K562 (cell line): ENCODE results near the gene TRAF3IP3. TPM values are rescaled to one million over a fixed set of nuclear protein-coding genes. Genes with fewer than 3 reads are reported as not detected.

Source experiments
- BCL6 ChIP-seq: fragments of 250-450 bp; sonication (Bioruptor Pico); IDR thresholded peaks from 2 replicates; pipeline ENCODE4 v1.4.0; 2020
- KDM2B ChIP-seq: fragments of 250-450 bp; sonication (Bioruptor Pico); IDR thresholded peaks from 2 replicates; pipeline ENCODE4 v1.8.0; 2021; ENCODE audit warnings: mild to moderate bottlenecking, moderate library complexity
- NBN ChIP-seq: fragments of 450-650 bp; IDR thresholded peaks from 2 replicates; pipeline ENCODE4 v1.6.1; 2016; ENCODE audit warnings: low read depth, mild to moderate bottlenecking
- RBBP5 ChIP-seq: fragments of 200-600 bp; sonication (generic); IDR thresholded peaks from 2 replicates; pipeline ENCODE4 v1.6.1; 2012; ENCODE audit warnings: borderline replicate concordance, mild to moderate bottlenecking, low read length, control low read depth, inconsistent platforms; ENCODE audit not compliant: insufficient read depth, poor library complexity, severe bottlenecking
- TBP ChIP-seq: optimal IDR thresholded peaks from 2 replicates; pipeline ENCODE3; 2011; ENCODE audit warnings: low read depth, low read length, improper control_type of control experiment
- ZBED1 ChIP-seq: IDR thresholded peaks from 2 replicates; pipeline ENCODE4 v1.6.1; 2014
- ZKSCAN8 ChIP-seq: fragments of 200-800 bp; sonication (Bioruptor generic); IDR thresholded peaks from 2 replicates; pipeline ENCODE4 v1.6.1; 2016; ENCODE audit warnings: missing genetic modification characterization, missing compliant biosample characterization
- ZNF140 ChIP-seq: fragments of 250-450 bp; sonication (Bioruptor Pico); IDR thresholded peaks from 2 replicates; pipeline ENCODE4 v1.8.0; 2021; ENCODE audit warnings: moderate library complexity, mild to moderate bottlenecking, inconsistent platforms
- ZNF347 ChIP-seq: fragments of 450-650 bp; formaldehyde crosslinking; IDR thresholded peaks from 2 replicates; pipeline ENCODE4 v1.4.0; 2020; ENCODE audit warnings: low read depth, mild to moderate bottlenecking, moderate library complexity
- polyA plus RNA-seq, 8 experiments: library from polyadenylated mRNA; depleted of rRNA in 4 of 8; stranded (reverse) in 5 of 8; unstranded in 3 of 8; fragments of >200 nt; fragmentation: Nextera tagmentation in 2 of 8; fragmentation: Illumina TruSeq in 1 of 8; extraction: Ambion mirVana in 2 of 8; extraction: Trizol in 1 of 8; gene quantifications; 2 replicates each; pipeline versions ENCODE4 v1.2.1 to v1.2.3, GENCODE V29; 2011 to 2014; ENCODE audit warnings: inconsistent platforms in 1 of 8, missing spikeins in 1 of 8
- total RNA-seq, 7 experiments: library from RNA; depleted of rRNA in 6 of 7; stranded (reverse); fragments of >200 nt in 6 of 7; fragmentation: Illumina TruSeq in 2 of 7; extraction: Trizol in 2 of 7; gene quantifications; 2 replicates each; pipeline versions ENCODE4 v1.2.1 to v1.2.3, GENCODE V29; 2011 to 2021; ENCODE audit warnings: low replicate concordance in 1 of 7
- TF ChIP-seq, protein P1 (sequence below), 3 experiments: fragments of 200-800 bp in 1 of 3; fragments of 250-450 bp in 1 of 3; fragments of 450-650 bp in 1 of 3; sonication (Bioruptor Pico) in 1 of 3; sonication (Bioruptor generic) in 1 of 3; formaldehyde crosslinking in 1 of 3; IDR thresholded peaks; 2 replicates each; pipeline versions ENCODE4 v1.6.1 to v1.8.0; 2016 to 2022; ENCODE audit warnings: mild to moderate bottlenecking in 2 of 3, missing genetic modification characterization in 2 of 3, missing compliant biosample characterization in 1 of 3, moderate library complexity in 1 of 3
- TF ChIP-seq, protein P2 (sequence below): sonication (generic); formaldehyde crosslinking; IDR thresholded peaks from 2 replicates; pipeline ENCODE4 v1.8.1; 2023; ENCODE audit warnings: mild to moderate bottlenecking, missing genetic modification reagents
- TF ChIP-seq, protein P3 (sequence below): fragments of 200-800 bp; sonication (Bioruptor generic); IDR thresholded peaks from 2 replicates; pipeline ENCODE4 v1.6.1; 2017; ENCODE audit warnings: missing genetic modification characterization, missing compliant biosample characterization
- TF ChIP-seq, protein P4 (sequence below): sonication (generic); formaldehyde crosslinking; IDR thresholded peaks from 2 replicates; pipeline ENCODE4 v1.8.1; 2022; ENCODE audit warnings: missing genetic modification reagents
- TF ChIP-seq, protein P5 (sequence below): fragments of 450-650 bp; IDR thresholded peaks from 2 replicates; pipeline ENCODE4 v1.6.1; 2016; ENCODE audit warnings: antibody characterized with exemption
- TF ChIP-seq, protein P6 (sequence below): IDR thresholded peaks from 3 replicates; pipeline ENCODE4 v1.6.1; 2011; ENCODE audit warnings: borderline replicate concordance, mild to moderate bottlenecking; ENCODE audit not compliant: insufficient read length, insufficient read depth

Gene TRAF3IP3
- total and polyA plus RNA-seq, 9 of the 15 experiments (the other 6 are each of a cell fraction or from before 2014, with no cell fraction given), result 0.06 to 1.1 (median 0.31) TPM

DNA sequence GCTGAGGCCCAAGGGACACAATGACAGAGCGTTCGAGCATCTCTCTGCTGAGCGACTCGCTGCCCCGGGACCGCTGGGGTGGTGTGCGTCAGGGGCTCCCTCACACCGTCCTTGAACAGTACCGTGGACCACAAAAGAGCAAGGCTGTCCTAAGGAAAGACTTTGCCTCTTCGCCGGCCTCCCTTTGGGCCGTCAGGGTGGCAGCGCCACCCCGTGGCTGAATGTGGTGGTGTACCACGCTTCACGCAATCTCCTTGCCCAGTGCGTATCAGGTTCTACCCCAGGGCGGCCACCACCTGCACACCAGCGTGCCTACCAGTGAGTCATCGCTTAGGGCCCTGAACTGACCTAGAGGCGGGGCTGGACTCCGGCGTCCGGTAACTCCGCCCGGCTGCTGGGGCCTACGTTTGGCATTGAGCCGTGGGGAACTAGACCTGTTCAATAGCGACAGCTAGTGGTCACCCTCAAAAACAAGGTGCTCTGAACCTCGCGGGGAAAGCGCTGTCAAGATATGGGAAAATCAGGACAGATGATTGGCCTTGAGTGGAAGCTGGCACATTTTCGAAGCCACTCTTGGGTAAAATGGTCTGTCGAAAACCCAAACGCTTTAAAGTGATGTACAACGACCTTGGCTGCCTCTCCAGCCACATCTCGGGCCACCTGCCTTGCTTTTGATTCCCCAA, 8.1 kb upstream of the TRAF3IP3 start (continued):
- TF ChIP-seq, protein P1, sequence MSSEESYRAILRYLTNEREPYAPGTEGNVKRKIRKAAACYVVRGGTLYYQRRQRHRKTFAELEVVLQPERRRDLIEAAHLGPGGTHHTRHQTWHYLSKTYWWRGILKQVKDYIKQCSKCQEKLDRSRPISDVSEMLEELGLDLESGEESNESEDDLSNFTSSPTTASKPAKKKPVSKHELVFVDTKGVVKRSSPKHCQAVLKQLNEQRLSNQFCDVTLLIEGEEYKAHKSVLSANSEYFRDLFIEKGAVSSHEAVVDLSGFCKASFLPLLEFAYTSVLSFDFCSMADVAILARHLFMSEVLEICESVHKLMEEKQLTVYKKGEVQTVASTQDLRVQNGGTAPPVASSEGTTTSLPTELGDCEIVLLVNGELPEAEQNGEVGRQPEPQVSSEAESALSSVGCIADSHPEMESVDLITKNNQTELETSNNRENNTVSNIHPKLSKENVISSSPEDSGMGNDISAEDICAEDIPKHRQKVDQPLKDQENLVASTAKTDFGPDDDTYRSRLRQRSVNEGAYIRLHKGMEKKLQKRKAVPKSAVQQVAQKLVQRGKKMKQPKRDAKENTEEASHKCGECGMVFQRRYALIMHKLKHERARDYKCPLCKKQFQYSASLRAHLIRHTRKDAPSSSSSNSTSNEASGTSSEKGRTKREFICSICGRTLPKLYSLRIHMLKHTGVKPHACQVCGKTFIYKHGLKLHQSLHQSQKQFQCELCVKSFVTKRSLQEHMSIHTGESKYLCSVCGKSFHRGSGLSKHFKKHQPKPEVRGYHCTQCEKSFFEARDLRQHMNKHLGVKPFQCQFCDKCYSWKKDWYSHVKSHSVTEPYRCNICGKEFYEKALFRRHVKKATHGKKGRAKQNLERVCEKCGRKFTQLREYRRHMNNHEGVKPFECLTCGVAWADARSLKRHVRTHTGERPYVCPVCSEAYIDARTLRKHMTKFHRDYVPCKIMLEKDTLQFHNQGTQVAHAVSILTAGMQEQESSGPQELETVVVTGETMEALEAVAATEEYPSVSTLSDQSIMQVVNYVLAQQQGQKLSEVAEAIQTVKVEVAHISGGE (CRISPR knock-in tag; IDR thresholded peaks at IDR 0.05), result no peak
- TF ChIP-seq BCL6 (CRISPR knock-in tag), result no peak
- no peak for TF ChIP-seq ZNF347 (CRISPR knock-in tag)
- TF ChIP-seq, protein P2, sequence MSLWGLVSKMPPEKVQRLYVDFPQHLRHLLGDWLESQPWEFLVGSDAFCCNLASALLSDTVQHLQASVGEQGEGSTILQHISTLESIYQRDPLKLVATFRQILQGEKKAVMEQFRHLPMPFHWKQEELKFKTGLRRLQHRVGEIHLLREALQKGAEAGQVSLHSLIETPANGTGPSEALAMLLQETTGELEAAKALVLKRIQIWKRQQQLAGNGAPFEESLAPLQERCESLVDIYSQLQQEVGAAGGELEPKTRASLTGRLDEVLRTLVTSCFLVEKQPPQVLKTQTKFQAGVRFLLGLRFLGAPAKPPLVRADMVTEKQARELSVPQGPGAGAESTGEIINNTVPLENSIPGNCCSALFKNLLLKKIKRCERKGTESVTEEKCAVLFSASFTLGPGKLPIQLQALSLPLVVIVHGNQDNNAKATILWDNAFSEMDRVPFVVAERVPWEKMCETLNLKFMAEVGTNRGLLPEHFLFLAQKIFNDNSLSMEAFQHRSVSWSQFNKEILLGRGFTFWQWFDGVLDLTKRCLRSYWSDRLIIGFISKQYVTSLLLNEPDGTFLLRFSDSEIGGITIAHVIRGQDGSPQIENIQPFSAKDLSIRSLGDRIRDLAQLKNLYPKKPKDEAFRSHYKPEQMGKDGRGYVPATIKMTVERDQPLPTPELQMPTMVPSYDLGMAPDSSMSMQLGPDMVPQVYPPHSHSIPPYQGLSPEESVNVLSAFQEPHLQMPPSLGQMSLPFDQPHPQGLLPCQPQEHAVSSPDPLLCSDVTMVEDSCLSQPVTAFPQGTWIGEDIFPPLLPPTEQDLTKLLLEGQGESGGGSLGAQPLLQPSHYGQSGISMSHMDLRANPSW (CRISPR knock-in tag), result 0 out of 2 replicates have a peak, but pooled peaks have one; percentile 90
- TF ChIP-seq ZNF140 (CRISPR knock-in tag), result no peak
- TF ChIP-seq KDM2B, result no peak
- TF ChIP-seq, protein P3, sequence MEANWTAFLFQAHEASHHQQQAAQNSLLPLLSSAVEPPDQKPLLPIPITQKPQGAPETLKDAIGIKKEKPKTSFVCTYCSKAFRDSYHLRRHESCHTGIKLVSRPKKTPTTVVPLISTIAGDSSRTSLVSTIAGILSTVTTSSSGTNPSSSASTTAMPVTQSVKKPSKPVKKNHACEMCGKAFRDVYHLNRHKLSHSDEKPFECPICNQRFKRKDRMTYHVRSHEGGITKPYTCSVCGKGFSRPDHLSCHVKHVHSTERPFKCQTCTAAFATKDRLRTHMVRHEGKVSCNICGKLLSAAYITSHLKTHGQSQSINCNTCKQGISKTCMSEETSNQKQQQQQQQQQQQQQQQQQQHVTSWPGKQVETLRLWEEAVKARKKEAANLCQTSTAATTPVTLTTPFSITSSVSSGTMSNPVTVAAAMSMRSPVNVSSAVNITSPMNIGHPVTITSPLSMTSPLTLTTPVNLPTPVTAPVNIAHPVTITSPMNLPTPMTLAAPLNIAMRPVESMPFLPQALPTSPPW (CRISPR knock-in tag), result no peak
- TF ChIP-seq ZBED1, result no peak
- TF ChIP-seq, protein P4, sequence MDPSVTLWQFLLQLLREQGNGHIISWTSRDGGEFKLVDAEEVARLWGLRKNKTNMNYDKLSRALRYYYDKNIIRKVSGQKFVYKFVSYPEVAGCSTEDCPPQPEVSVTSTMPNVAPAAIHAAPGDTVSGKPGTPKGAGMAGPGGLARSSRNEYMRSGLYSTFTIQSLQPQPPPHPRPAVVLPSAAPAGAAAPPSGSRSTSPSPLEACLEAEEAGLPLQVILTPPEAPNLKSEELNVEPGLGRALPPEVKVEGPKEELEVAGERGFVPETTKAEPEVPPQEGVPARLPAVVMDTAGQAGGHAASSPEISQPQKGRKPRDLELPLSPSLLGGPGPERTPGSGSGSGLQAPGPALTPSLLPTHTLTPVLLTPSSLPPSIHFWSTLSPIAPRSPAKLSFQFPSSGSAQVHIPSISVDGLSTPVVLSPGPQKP (CRISPR knock-in tag), result no peak
- TF ChIP-seq, protein P5, sequence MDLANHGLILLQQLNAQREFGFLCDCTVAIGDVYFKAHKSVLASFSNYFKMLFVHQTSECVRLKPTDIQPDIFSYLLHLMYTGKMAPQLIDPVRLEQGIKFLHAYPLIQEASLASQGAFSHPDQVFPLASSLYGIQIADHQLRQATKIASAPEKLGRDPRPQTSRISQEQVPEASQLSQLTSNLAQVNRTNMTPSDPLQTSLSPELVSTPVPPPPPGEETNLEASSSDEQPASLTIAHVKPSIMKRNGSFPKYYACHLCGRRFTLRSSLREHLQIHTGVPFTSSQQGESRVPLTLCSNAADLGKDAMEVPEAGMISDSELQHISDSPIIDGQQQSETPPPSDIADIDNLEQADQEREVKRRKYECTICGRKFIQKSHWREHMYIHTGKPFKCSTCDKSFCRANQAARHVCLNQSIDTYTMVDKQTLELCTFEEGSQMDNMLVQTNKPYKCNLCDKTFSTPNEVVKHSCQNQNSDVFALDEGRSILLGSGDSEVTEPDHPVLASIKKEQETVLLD, result peak; percentile 70; the same call in 1 of the 2 replicates
- TF ChIP-seq, protein P6, sequence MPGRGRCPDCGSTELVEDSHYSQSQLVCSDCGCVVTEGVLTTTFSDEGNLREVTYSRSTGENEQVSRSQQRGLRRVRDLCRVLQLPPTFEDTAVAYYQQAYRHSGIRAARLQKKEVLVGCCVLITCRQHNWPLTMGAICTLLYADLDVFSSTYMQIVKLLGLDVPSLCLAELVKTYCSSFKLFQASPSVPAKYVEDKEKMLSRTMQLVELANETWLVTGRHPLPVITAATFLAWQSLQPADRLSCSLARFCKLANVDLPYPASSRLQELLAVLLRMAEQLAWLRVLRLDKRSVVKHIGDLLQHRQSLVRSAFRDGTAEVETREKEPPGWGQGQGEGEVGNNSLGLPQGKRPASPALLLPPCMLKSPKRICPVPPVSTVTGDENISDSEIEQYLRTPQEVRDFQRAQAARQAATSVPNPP, result no peak
- peak; percentile 90 for TF ChIP-seq NBN
- TF ChIP-seq RBBP5, result no peak
- TF ChIP-seq TBP, result peak; percentile 48
- TF ChIP-seq ZKSCAN8 (CRISPR knock-in tag), result no peak
